Measurements from ENCODE around the gene CDH15. TPM values are rescaled to one million over a fixed set of nuclear protein-coding genes. Genes with fewer than 3 reads are reported as not detected.

Gene CDH15
- total and polyA plus RNA-seq, 9 of the 15 experiments (the other 6 are each of a cell fraction or from before 2014, with no cell fraction given) = 0.07 to 0.18 TPM; not detected in 7

DNA sequence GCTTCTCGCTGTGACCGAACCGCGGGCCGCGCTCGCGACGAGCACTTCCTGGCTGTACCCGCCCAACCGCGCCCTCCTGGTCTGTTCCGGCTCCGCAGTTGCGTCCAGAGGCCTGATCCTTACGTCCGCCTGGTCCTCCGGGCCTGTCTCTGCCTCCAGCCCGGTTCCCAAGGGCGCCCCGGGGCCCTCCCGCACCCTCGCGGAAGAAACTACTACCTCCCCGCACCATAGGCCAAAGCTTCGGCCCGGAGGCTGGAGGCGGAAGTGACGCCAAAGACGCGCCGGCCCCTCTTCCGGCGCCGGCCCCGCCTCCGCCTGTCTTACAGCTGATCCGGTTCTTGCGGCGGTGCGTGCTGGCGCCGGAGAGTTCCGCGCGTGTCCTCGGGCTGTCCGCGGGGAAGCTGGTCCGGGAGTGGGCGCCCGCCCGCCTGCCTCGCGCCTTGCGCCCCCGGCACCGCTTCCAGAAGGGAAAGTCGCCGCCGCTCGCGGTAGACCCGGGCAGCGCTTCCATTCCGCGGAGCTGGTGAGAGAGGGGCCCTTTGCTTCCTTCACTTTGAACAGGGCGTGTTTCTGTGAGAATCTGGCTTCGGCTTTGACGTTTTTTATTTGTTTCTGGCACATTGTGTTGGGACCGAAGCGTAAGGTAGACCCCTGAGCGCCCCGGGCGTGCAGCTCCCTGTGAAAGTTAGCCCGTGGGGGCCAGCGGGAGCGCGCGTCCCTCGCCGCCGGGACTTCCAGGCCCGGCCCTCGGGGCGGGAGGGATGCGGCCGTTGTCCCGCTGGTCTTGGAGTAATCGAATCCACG is 46.0 kb downstream of the CDH15 start, which contains the start of gene ZNF778 (continued):
- TF ChIP-seq, protein P1, sequence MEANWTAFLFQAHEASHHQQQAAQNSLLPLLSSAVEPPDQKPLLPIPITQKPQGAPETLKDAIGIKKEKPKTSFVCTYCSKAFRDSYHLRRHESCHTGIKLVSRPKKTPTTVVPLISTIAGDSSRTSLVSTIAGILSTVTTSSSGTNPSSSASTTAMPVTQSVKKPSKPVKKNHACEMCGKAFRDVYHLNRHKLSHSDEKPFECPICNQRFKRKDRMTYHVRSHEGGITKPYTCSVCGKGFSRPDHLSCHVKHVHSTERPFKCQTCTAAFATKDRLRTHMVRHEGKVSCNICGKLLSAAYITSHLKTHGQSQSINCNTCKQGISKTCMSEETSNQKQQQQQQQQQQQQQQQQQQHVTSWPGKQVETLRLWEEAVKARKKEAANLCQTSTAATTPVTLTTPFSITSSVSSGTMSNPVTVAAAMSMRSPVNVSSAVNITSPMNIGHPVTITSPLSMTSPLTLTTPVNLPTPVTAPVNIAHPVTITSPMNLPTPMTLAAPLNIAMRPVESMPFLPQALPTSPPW (CRISPR knock-in tag; IDR thresholded peaks at IDR 0.05) = peak; percentile 53
- TF ChIP-seq EGR1 (conservative IDR thresholded peaks at IDR 0.05) (peak; percentile 53), MBD2 (IDR thresholded peaks at IDR 0.05; ENCODE audit: borderline replicate concordance, low read depth) (peak; percentile 49; the same call in 1 of the 2 replicates), ZNF699 (CRISPR knock-in tag; IDR thresholded peaks at IDR 0.05; ENCODE audit: insufficient replicate concordance) (no peak), HNRNPK (IDR thresholded peaks at IDR 0.05; ENCODE audit: low read depth, low read length, poor library complexity, severe bottlenecking) (peak; percentile 75), L3MBTL2 (IDR thresholded peaks at IDR 0.05) (peak; percentile 76), FIP1L1 (IDR thresholded peaks at IDR 0.05; ENCODE audit: low read depth, low read length, poor library complexity, severe bottlenecking) (peak; percentile 54), SPI1 (IDR thresholded peaks at IDR 0.05; ENCODE audit: borderline replicate concordance, low read depth, low read length) (no peak), YY1 (IDR thresholded peaks at IDR 0.05; ENCODE audit: borderline replicate concordance in 1 of 3, control insufficient read depth in 1 of 3, extremely low read depth in 1 of 3, insufficient read depth in 3 of 3, insufficient read length in 1 of 3, insufficient replicate concordance in 2 of 3, low read depth in 1 of 3, low read length in 2 of 3) (peak in 2 of 3 experiments; percentile 39 to 51), HOXB6 (CRISPR knock-in tag; IDR thresholded peaks at IDR 0.05; ENCODE audit: borderline replicate concordance) (no peak), ZBTB7A (IDR thresholded peaks at IDR 0.05; ENCODE audit: borderline replicate concordance, control insufficient read depth, low read depth, low read length) (peak; percentile 41; the same call in 1 of the 2 replicates), COPS2 (conservative IDR thresholded peaks at IDR 0.05) (no peak), GABPA (tag; conservative IDR thresholded peaks at IDR 0.05; ENCODE audit: low read depth) (peak; percentile 98), ZNF3 (CRISPR knock-in tag; IDR thresholded peaks at IDR 0.05) (no peak), ZNF41 (CRISPR knock-in tag; conservative IDR thresholded peaks at IDR 0.05) (no peak), MTA3 (IDR thresholded peaks at IDR 0.05; ENCODE audit: borderline replicate concordance) (peak; percentile 87; the same call in 1 of the 2 replicates), TAF15 (IDR thresholded peaks at IDR 0.05; ENCODE audit: low read depth, low read length) (no peak), SOX6 (IDR thresholded peaks at IDR 0.05) (no peak; the same call in 1 of the 2 replicates), RBFOX2 (IDR thresholded peaks at IDR 0.05; ENCODE audit: low read depth, low read length) (peak; percentile 98), POLR2B (IDR thresholded peaks at IDR 0.05; ENCODE audit: low read depth, partially characterized antibody) (peak; percentile 91), KDM5B (IDR thresholded peaks at IDR 0.05; ENCODE audit: insufficient replicate concordance, low read depth, low read length) (peak; percentile 75), MXI1 (IDR thresholded peaks at IDR 0.05; ENCODE audit: low read depth, low read length) (0 out of 2 replicates have a peak, but pooled peaks have one; percentile 51), POLR2AphosphoS2 (IDR thresholded peaks at IDR 0.05; ENCODE audit: low read length) (no peak)
- TF ChIP-seq, protein P2, sequence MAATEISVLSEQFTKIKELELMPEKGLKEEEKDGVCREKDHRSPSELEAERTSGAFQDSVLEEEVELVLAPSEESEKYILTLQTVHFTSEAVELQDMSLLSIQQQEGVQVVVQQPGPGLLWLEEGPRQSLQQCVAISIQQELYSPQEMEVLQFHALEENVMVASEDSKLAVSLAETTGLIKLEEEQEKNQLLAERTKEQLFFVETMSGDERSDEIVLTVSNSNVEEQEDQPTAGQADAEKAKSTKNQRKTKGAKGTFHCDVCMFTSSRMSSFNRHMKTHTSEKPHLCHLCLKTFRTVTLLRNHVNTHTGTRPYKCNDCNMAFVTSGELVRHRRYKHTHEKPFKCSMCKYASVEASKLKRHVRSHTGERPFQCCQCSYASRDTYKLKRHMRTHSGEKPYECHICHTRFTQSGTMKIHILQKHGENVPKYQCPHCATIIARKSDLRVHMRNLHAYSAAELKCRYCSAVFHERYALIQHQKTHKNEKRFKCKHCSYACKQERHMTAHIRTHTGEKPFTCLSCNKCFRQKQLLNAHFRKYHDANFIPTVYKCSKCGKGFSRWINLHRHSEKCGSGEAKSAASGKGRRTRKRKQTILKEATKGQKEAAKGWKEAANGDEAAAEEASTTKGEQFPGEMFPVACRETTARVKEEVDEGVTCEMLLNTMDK (IDR thresholded peaks at IDR 0.05; ENCODE audit: borderline replicate concordance, insufficient read depth, low read depth, low read length, poor library complexity, severe bottlenecking) = no peak

All from K562 (cell line).